GM23338 (cell line): ENCODE results near the gene ZFAND6. TPM values are rescaled to one million over a fixed set of nuclear protein-coding genes. Genes with fewer than 3 reads are reported as not detected.

Experiments
- ATAC-seq: fragments of 200-7000 bp; cut with Tn5 transposase; 3 replicates; pipeline ENCODE4 v1.9.1; 2020
- DNase-seq: peaks from one replicate; pipeline ENCODE4 v3.0.0-alpha.2; 2015; ENCODE audit warnings: low spot score
- H2AFZ ChIP-seq: fragments of 200-600 bp; sonication (generic); 2 replicates; pipeline ENCODE4 v1.8.0; 2016; ENCODE audit warnings: antibody characterized with exemption, mild to moderate bottlenecking, moderate library complexity
- H3F3A ChIP-seq: fragments of 200-600 bp; sonication (generic); replicated peaks from 2 replicates; pipeline ENCODE4 v1.8.0; 2017; ENCODE audit warnings: antibody characterized with exemption, mixed run types, low read depth
- H3K27ac ChIP-seq: fragments of 200-600 bp; sonication (generic); 2 replicates; pipeline ENCODE4 v1.6.1; 2016; ENCODE audit warnings: low read depth
- H3K27me3 ChIP-seq: fragments of 200-600 bp; sonication (generic); 2 replicates; pipeline ENCODE4 v1.8.0; 2016; ENCODE audit warnings: mild to moderate bottlenecking, mixed run types, moderate library complexity; ENCODE audit not compliant: insufficient read depth
- H3K36me3 ChIP-seq: fragments of 200-600 bp; sonication (generic); 2 replicates; pipeline ENCODE4 v1.8.0; 2016; ENCODE audit warnings: mild to moderate bottlenecking; ENCODE audit not compliant: insufficient read depth
- H3K4me1 ChIP-seq: fragments of 200-600 bp; sonication (generic); 2 replicates; pipeline ENCODE4 v1.8.0; 2016; ENCODE audit warnings: mild to moderate bottlenecking, moderate library complexity; ENCODE audit not compliant: insufficient read depth
- H3K4me2 ChIP-seq: fragments of 200-600 bp; sonication (generic); 2 replicates; pipeline ENCODE4 v1.7.1; 2017; ENCODE audit warnings: mixed run types
- H3K4me3 ChIP-seq: fragments of 200-600 bp; sonication (generic); 2 replicates; pipeline ENCODE4 v1.6.1; 2016; ENCODE audit warnings: mixed run types
- H3K79me2 ChIP-seq: fragments of 200-600 bp; sonication (generic); replicated peaks from 2 replicates; pipeline ENCODE4 v1.8.0; 2017; ENCODE audit warnings: mild to moderate bottlenecking; ENCODE audit not compliant: insufficient read depth
- H3K9me2 ChIP-seq: fragments of 200-600 bp; sonication (generic); 2 replicates; pipeline ENCODE4 v1.8.0; 2017; ENCODE audit not compliant: insufficient read depth
- H4K20me1 ChIP-seq: fragments of 200-600 bp; sonication (generic); replicated peaks from 2 replicates; pipeline ENCODE4 v1.8.0; 2017; ENCODE audit warnings: mild to moderate bottlenecking; ENCODE audit not compliant: insufficient read depth
- H3K27ac Mint-ChIP-seq: 2 replicates; pipeline ENCODE4 v1.8.0; 2020; ENCODE audit warnings: inconsistent platforms, mild to moderate bottlenecking, moderate library complexity, mixed read lengths
- H3K27me3 Mint-ChIP-seq: 3 replicates; pipeline ENCODE4 v1.8.0; 2022; ENCODE audit warnings: low read depth, mild to moderate bottlenecking, moderate library complexity, mixed read lengths, inconsistent platforms; ENCODE audit not compliant: insufficient read depth, poor library complexity
- H3K36me3 Mint-ChIP-seq: 3 replicates; pipeline ENCODE4 v1.8.0; 2021; ENCODE audit warnings: low read depth, mild to moderate bottlenecking, inconsistent platforms, moderate library complexity, mixed read lengths
- H3K4me1 Mint-ChIP-seq: 3 replicates; pipeline ENCODE4 v1.8.0; 2020; ENCODE audit warnings: mild to moderate bottlenecking, inconsistent platforms, mixed read lengths
- H3K4me3 Mint-ChIP-seq: 3 replicates; pipeline ENCODE4 v1.8.0; 2021; ENCODE audit warnings: moderate library complexity, mild to moderate bottlenecking, inconsistent platforms, mixed read lengths
- H3K9me3 Mint-ChIP-seq: 3 replicates; pipeline ENCODE4 v1.8.0; 2020; ENCODE audit warnings: moderate library complexity, mild to moderate bottlenecking, inconsistent platforms, mixed read lengths
- CREB1 ChIP-seq: fragments of 250-450 bp; sonication (Bioruptor Pico); IDR thresholded peaks from 2 replicates; pipeline ENCODE4 v1.5.0; 2020; ENCODE audit warnings: low read depth, mild to moderate bottlenecking, moderate library complexity
- CTCF ChIP-seq, 2 experiments: fragments of 200-600 bp in 1 of 2; sonication (generic) in 1 of 2; conservative IDR thresholded peaks; 2 replicates each; pipeline versions ENCODE4 v1.5.1 to v1.6.1; 2016 to 2017; ENCODE audit warnings: antibody characterized with exemption in 2 of 2, low read depth in 2 of 2, mild to moderate bottlenecking in 2 of 2, moderate library complexity in 1 of 2
- ETS1 ChIP-seq: IDR thresholded peaks from 2 replicates; pipeline ENCODE4 v1.6.1; 2016; ENCODE audit warnings: antibody characterized with exemption
- EZH2 ChIP-seq: fragments of 200-600 bp; sonication (generic); IDR thresholded peaks from one replicate; pipeline ENCODE4 v1.8.0; 2017; ENCODE audit warnings: antibody characterized with exemption, mild to moderate bottlenecking, low read depth; ENCODE audit not compliant: unreplicated experiment
- EZH2phosphoT487 ChIP-seq: fragments of 200-600 bp; sonication (generic); IDR thresholded peaks from one replicate; pipeline ENCODE4 v1.8.1; 2018; ENCODE audit warnings: antibody characterized with exemption; ENCODE audit not compliant: unreplicated experiment
- JUNB ChIP-seq: IDR thresholded peaks from one replicate; pipeline ENCODE4 v1.6.1; 2016; ENCODE audit warnings: antibody characterized with exemption; ENCODE audit not compliant: unreplicated experiment
- NANOG ChIP-seq: IDR thresholded peaks from 2 replicates; pipeline ENCODE4 v1.6.1; 2016; ENCODE audit warnings: antibody characterized with exemption, borderline replicate concordance
- POLR2AphosphoS5 ChIP-seq: IDR thresholded peaks from 2 replicates; pipeline ENCODE4 v1.6.1; 2016; ENCODE audit warnings: antibody characterized with exemption, low read depth
- REST ChIP-seq: IDR thresholded peaks from one replicate; pipeline ENCODE4 v1.6.1; 2018; ENCODE audit warnings: antibody characterized with exemption; ENCODE audit not compliant: unreplicated experiment
- STAT1 ChIP-seq: IDR thresholded peaks from one replicate; pipeline ENCODE4 v1.6.1; 2016; ENCODE audit warnings: antibody characterized with exemption; ENCODE audit not compliant: unreplicated experiment
- ZNF114 ChIP-seq: fragments of 250-450 bp; sonication (Bioruptor Pico); IDR thresholded peaks from 2 replicates; pipeline ENCODE4 v1.5.0; 2020; ENCODE audit warnings: mild to moderate bottlenecking, moderate library complexity
- ZNF331 ChIP-seq: fragments of 250-450 bp; sonication (Bioruptor Pico); IDR thresholded peaks from 2 replicates; pipeline ENCODE4 v1.5.0; 2020; ENCODE audit warnings: low read depth, mild to moderate bottlenecking, moderate library complexity
- polyA plus RNA-seq: library from polyadenylated mRNA; unstranded; fragments of >200 nt; fragmentation: Nextera tagmentation; extraction: Ambion mirVana; gene quantifications from 2 replicates; pipeline ENCODE4 v1.2.1, GENCODE V29; 2016
- total RNA-seq: library from RNA; depleted of rRNA; stranded (reverse); fragments of >200 nt; shearing (Covaris generic); gene quantifications from 2 replicates; pipeline ENCODE4 v1.2.3, GENCODE V29; 2014
- TF ChIP-seq, protein P1 (sequence below): fragments of 250-450 bp; sonication (Bioruptor Pico); IDR thresholded peaks from 2 replicates; pipeline ENCODE4 v1.5.0; 2020; ENCODE audit warnings: mild to moderate bottlenecking, moderate library complexity

Gene ZFAND6
- total and polyA plus RNA-seq, 2 experiments from 2014 or later: 205 to 292 TPM

DNA sequence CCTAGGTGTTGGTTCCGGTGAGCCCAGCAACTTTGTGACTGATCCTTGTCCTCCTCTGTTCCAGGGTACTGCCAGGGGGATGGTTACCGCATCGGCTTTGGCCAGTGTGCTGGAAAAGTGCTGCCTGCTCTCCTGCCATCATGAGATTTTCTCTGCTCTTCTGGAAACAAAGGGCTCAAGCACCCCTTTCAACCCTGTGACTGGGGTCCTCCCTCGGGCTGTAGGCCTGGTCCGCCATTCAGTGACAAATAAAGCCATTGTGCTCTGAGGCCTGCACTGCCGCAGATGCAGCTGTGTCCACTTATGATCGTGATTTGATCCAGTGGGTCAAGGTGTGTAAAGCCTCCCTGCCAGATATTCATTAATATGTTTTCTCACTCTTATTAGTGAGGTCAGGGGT, 126.6 kb downstream of the ZFAND6 start:
- H4K20me1 ChIP-seq: no peaks in the 10 kb centered on the region
- Mint-ChIP-seq H3K36me3 (peaks cover 14% of the 10 kb centered on the region), H3K9me3 (no peaks in the 10 kb centered on the region), H3K27me3 (no peaks in the 10 kb centered on the region), H3K4me1 (peaks cover 3% of the 10 kb centered on the region; the same call in 1 of the 3 replicates), H3K4me3 (no peak overlapping the region), H3K27ac (no peak overlapping the region)
- DNase-seq (no peak), ATAC-seq (no peak)
- H2AFZ ChIP-seq: no peak overlapping the region
- no peaks in the 10 kb centered on the region for H3K4me1 ChIP-seq
- H3K4me2 ChIP-seq: no peak overlapping the region
- no peaks in the 10 kb centered on the region; the same call in 1 of the 2 replicates for H3K36me3 ChIP-seq
- H3K27ac ChIP-seq: no peak overlapping the region
- no peaks in the 10 kb centered on the region for H3F3A ChIP-seq
- no peaks in the 10 kb centered on the region for H3K27me3 ChIP-seq
- no peak for TF ChIP-seq STAT1
- TF ChIP-seq, protein P1, sequence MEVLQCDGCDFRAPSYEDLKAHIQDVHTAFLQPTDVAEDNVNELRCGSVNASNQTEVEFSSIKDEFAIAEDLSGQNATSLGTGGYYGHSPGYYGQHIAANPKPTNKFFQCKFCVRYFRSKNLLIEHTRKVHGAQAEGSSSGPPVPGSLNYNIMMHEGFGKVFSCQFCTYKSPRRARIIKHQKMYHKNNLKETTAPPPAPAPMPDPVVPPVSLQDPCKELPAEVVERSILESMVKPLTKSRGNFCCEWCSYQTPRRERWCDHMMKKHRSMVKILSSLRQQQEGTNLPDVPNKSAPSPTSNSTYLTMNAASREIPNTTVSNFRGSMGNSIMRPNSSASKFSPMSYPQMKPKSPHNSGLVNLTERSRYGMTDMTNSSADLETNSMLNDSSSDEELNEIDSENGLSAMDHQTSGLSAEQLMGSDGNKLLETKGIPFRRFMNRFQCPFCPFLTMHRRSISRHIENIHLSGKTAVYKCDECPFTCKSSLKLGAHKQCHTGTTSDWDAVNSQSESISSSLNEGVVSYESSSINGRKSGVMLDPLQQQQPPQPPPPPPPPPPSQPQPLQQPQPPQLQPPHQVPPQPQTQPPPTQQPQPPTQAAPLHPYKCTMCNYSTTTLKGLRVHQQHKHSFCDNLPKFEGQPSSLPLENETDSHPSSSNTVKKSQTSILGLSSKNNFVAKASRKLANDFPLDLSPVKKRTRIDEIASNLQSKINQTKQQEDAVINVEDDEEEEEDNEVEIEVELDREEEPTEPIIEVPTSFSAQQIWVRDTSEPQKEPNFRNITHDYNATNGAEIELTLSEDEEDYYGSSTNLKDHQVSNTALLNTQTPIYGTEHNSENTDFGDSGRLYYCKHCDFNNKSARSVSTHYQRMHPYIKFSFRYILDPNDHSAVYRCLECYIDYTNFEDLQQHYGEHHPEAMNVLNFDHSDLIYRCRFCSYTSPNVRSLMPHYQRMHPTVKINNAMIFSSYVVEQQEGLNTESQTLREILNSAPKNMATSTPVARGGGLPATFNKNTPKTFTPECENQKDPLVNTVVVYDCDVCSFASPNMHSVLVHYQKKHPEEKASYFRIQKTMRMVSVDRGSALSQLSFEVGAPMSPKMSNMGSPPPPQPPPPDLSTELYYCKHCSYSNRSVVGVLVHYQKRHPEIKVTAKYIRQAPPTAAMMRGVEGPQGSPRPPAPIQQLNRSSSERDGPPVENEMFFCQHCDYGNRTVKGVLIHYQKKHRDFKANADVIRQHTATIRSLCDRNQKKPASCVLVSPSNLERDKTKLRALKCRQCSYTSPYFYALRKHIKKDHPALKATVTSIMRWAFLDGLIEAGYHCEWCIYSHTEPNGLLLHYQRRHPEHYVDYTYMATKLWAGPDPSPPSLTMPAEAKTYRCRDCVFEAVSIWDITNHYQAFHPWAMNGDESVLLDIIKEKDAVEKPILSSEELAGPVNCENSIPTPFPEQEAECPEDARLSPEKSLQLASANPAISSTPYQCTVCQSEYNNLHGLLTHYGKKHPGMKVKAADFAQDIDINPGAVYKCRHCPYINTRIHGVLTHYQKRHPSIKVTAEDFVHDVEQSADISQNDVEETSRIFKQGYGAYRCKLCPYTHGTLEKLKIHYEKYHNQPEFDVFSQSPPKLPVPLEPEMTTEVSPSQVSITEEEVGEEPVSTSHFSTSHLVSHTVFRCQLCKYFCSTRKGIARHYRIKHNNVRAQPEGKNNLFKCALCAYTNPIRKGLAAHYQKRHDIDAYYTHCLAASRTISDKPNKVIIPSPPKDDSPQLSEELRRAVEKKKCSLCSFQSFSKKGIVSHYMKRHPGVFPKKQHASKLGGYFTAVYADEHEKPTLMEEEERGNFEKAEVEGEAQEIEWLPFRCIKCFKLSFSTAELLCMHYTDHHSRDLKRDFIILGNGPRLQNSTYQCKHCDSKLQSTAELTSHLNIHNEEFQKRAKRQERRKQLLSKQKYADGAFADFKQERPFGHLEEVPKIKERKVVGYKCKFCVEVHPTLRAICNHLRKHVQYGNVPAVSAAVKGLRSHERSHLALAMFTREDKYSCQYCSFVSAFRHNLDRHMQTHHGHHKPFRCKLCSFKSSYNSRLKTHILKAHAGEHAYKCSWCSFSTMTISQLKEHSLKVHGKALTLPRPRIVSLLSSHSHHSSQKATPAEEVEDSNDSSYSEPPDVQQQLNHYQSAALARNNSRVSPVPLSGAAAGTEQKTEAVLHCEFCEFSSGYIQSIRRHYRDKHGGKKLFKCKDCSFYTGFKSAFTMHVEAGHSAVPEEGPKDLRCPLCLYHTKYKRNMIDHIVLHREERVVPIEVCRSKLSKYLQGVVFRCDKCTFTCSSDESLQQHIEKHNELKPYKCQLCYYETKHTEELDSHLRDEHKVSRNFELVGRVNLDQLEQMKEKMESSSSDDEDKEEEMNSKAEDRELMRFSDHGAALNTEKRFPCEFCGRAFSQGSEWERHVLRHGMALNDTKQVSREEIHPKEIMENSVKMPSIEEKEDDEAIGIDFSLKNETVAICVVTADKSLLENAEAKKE (CRISPR knock-in tag): no peak
- TF ChIP-seq POLR2AphosphoS5: no peak
- TF ChIP-seq ZNF114: no peak
- TF ChIP-seq CREB1 (CRISPR knock-in tag): no peak
- no peak for TF ChIP-seq ZNF331 (CRISPR knock-in tag)
- TF ChIP-seq NANOG: no peak
- TF ChIP-seq CTCF (conservative IDR thresholded peaks at IDR 0.05; ENCODE audit: low read depth in 2 of 2): no peak
- no peak for TF ChIP-seq ETS1
- TF ChIP-seq JUNB: no peak
- TF ChIP-seq EZH2: no peak
- TF ChIP-seq REST: no peak
- no peak for TF ChIP-seq EZH2phosphoT487
- no peaks in the 10 kb centered on the region for H3K9me2 ChIP-seq
- no peaks in the 10 kb centered on the region for H3K79me2 ChIP-seq
- no peak overlapping the region for H3K4me3 ChIP-seq
